C4-2B (cell line): Measurements from ENCODE around the gene LYRM1.

ENCODE experiments used
- CTCF ChIP-seq: fragments of 450-650 bp; conservative IDR thresholded peaks from 2 replicates; pipeline ENCODE4 v1.5.1; 2017; ENCODE audit warnings: mild to moderate bottlenecking
- ZFX ChIP-seq: fragments of 450-650 bp; IDR thresholded peaks from 2 replicates; pipeline ENCODE4 v1.6.1; 2017

GRCh38 chr16:20948444-20948843 is 47.9 kb downstream of the LYRM1 start:
- TF ChIP-seq CTCF (no peak), ZFX (no peak)
